Heart left ventricle (tissue), 16 donors: ENCODE data around the gene ABCA1. TPM values are rescaled to one million over a fixed set of nuclear protein-coding genes. Genes with fewer than 3 reads are reported as not detected.

Experiments used
- ATAC-seq, 4 donors: fragments of 200-7000 bp; cut with Tn5 transposase; one replicate each; pipeline ENCODE4 v1.9.1; 2020 to 2022; ENCODE audit warnings: moderate library complexity in 4 of 4, mild to moderate bottlenecking in 3 of 4, moderate number of reproducible peaks in 1 of 4
- DNase-seq, 5 donors: peaks; one replicate each; pipeline ENCODE4 v3.0.0-alpha.2; 2020
- H3K27ac ChIP-seq, 12 donors: fragments of 200-600 bp; sonication (generic) in 4 of 12; one replicate each; pipeline versions ENCODE4 v1.5.0 to v1.8.0; 2016 to 2022; ENCODE audit warnings: mild to moderate bottlenecking in 2 of 12
- H3K27me3 ChIP-seq, 9 donors: fragments of 200-600 bp; sonication (generic) in 2 of 9; one replicate each; pipeline versions ENCODE4 v1.5.1 to v1.8.0; 2016 to 2022; ENCODE audit warnings: mild to moderate bottlenecking in 3 of 9
- H3K36me3 ChIP-seq, 9 donors: fragments of 200-600 bp; sonication (generic) in 2 of 9; one replicate each; pipeline versions ENCODE4 v1.5.0 to v1.8.0; 2018 to 2022; ENCODE audit warnings: mild to moderate bottlenecking in 2 of 9
- H3K4me1 ChIP-seq, 12 donors: fragments of 200-600 bp; sonication (generic) in 4 of 12; one replicate each; pipeline versions ENCODE4 v1.5.0 to v1.8.0; 2016 to 2022; ENCODE audit warnings: mild to moderate bottlenecking in 3 of 12
- H3K4me3 ChIP-seq, 12 donors: fragments of 200-600 bp; sonication (generic) in 4 of 12; one replicate each; pipeline versions ENCODE4 v1.5.0 to v1.8.0; 2017 to 2022; ENCODE audit warnings: mild to moderate bottlenecking in 9 of 12, moderate library complexity in 4 of 12
- H3K9me3 ChIP-seq, 12 donors: fragments of 200-600 bp; sonication (generic) in 4 of 12; one replicate each; pipeline versions ENCODE4 v1.5.0 to v1.8.0; 2016 to 2022; ENCODE audit warnings: mild to moderate bottlenecking in 1 of 12
- POLR2A ChIP-seq, 2 donors: fragments of 450-650 bp; IDR thresholded peaks; one replicate each; pipeline ENCODE4 v1.6.1; 2017; ENCODE audit warnings: antibody characterized with exemption in 2 of 2, mild to moderate bottlenecking in 2 of 2, moderate library complexity in 2 of 2
- WGBS, 4 donors: extraction: QIAGEN DNeasy Blood & Tissue Kit in 2 of 4; methylation state at CpG; one replicate each; pipeline versions ENCODE4 v1.1.5 to v1.1.7; 2013 to 2018; 5-methylcytosine and 5-hydroxymethylcytosine counted together
- intact Hi-C, 10 donors: fragments of 100-400 bp; cut with DNase I; formaldehyde crosslinking; loops; one replicate each; pipeline versions ENCODE4 v1.11.1 to v1.14.2; 2022
- polyA plus RNA-seq, 2 donors: library from polyadenylated mRNA; stranded (reverse); fragments of 200-250 nt; gene quantifications; one replicate each; pipeline ENCODE4 v1.2.3, GENCODE V29; 2013
- total RNA-seq, 9 donors: library from RNA; depleted of rRNA in 2 of 9; stranded (reverse); fragments of >200 nt in 2 of 9; fragmentation: NEBNext Ultra II Directional in 3 of 9; extraction: Animal tissue kit (Norgen Biotek cat#: 25700) in 3 of 9; gene quantifications; one replicate each; pipeline versions ENCODE4 v1.1.0 to v1.2.4, GENCODE V29; 2016 to 2023
- TF ChIP-seq, protein P1 (sequence below), 12 donors: fragments of 200-600 bp; sonication (generic) in 4 of 12; IDR thresholded peaks; one replicate each; pipeline versions ENCODE4 v1.5.0 to v1.8.0; 2018 to 2022; ENCODE audit warnings: antibody characterized with exemption in 12 of 12, mild to moderate bottlenecking in 5 of 12
- donor health status: ischemic (EF 13 %, LVEDD 7.1; RV severe dilation, severe dysfunction).
- donor health status: healthy with polysubstance abuse.
- donor health status: DM: no; HTN: yes; CAD: no.
- donor health status: DM: no; HTN: no; CAD: no.
- donor health status: ischemic (EF 25% LVEDD 6.9; RV normal size, moderate dysfunction).
- donor health status: ischemic (EF 25% LVEDD 5.7; RV mildly dilated, moderate dysfunction).
- donor health status: healthy.
- donor health status: DM: yes; HTN: yes; CAD: no.
- donor health status: ischemic (EF 35%, LVEDD 5.7; RV mildly dilated, moderate dysfunction).
- donor health status: nonischemic (EF 11% LVEDD 7.7; RV severe dilation, severe dysfunction).
- donor health status: DM: yes; HTN: yes; CAD: no.
- donor health status: PGD.
- donor health status: ischemic (EF 29% LVEDD 5.4; RV normal size, mild dysfunction).
- donor health status: nonischemic (EF 23%, LVEDD 6.1; RV moderate dilation, normal function).

ABCA1 gene
- total and polyA plus RNA-seq, 11 donors: 2.1 to 45.3 (median 10.6) TPM

DNA sequence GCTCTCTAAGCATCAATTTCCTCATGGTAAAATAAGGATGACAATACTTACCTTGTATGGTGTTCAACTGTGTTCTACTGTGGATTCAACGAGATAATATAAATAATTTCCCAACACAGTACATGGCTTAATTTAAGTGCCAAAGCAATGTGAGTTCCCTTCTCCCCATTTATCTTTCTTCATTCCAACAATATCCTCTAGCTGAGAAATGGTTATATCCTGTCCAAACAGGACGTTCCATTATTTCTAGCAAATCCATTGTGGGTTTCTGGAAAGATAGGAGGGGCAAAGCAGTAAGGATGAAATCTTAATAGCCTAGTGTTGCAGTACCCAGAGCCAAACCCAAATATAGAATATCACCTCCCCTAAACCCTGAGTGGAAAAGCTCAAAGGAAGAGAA lies 22.0 kb downstream of the ABCA1 start:
- Histone ChIP-seq H3K36me3 (peaks cover 0 to 20% (median 6%) of the 10 kb centered on the region in 9 donors), H3K27ac (peak overlapping the region in 9 of 12 donors; percentile 25 to 78 (median 52)), H3K4me3 (no peak overlapping the region), H3K27me3 (no peaks in the 10 kb centered on the region), H3K9me3 (no peaks in the 10 kb centered on the region), H3K4me1 (peaks cover 5 to 83% (median 66%) of the 10 kb centered on the region in 12 donors)
- DNase-seq: no peak
- intact Hi-C loops: loop anchor here in 1 of 10 donors (5.0 kb wide), 1 partner anchor 39 kb away; no protein-coding TSS in a partner anchor
- 4 to 24% (median 10%) methylated on average over 2 of the region's 2 CpGs for WGBS, 4 donors
- TF ChIP-seq, protein P1, sequence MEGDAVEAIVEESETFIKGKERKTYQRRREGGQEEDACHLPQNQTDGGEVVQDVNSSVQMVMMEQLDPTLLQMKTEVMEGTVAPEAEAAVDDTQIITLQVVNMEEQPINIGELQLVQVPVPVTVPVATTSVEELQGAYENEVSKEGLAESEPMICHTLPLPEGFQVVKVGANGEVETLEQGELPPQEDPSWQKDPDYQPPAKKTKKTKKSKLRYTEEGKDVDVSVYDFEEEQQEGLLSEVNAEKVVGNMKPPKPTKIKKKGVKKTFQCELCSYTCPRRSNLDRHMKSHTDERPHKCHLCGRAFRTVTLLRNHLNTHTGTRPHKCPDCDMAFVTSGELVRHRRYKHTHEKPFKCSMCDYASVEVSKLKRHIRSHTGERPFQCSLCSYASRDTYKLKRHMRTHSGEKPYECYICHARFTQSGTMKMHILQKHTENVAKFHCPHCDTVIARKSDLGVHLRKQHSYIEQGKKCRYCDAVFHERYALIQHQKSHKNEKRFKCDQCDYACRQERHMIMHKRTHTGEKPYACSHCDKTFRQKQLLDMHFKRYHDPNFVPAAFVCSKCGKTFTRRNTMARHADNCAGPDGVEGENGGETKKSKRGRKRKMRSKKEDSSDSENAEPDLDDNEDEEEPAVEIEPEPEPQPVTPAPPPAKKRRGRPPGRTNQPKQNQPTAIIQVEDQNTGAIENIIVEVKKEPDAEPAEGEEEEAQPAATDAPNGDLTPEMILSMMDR (IDR thresholded peaks at IDR 0.05): no peak
- no peak for TF ChIP-seq POLR2A (IDR thresholded peaks at IDR 0.05)
- no peak for ATAC-seq

DNA sequence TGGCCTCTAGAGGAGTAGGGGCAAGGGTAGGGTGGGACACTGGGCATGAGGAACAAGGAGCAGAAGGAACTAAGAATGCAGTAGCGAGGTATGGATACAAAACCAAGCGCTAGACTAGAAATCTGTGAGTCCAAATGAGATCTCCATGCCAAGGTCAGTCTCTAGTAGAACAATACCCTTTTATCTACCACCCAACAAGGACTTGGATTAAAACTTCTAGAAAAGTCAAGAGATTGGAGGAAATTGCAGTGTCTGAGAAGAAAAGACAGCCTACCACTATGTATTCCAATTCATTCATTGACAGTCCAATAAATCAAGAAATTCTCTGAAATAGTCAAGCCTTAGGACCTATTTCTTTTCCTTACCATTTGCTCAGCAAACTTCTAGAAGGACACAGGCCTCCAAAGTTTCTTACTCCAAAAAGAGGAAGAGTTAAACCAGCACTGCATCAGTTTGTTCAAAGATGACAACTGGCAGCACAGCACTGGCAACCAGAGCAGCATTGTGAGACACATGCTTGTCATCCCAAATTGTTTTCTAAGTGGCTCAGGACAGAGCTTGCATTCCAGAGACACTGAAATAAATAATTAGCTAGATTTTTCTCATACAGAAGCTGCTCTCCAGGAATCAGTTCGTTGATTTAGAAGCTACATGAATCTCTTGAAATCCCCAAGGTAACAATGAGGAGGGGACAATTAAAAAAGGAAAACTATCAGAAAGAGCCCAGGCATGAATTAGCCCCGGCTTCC lies 22.6 kb downstream of the ABCA1 start:
- peaks cover 0 to 21% (median 6%) of the 10 kb centered on the region in 9 donors for H3K36me3 ChIP-seq
- peak overlapping the region in 9 of 12 donors; percentile 25 to 78 (median 52) for H3K27ac ChIP-seq
- no peaks in the 10 kb centered on the region for H3K9me3 ChIP-seq
- intact Hi-C loops: loop anchor here in 1 of 10 donors (5.0 kb wide), 1 partner anchor 38 kb away; no protein-coding TSS in a partner anchor
- DNase-seq: no peak
- peaks cover 5 to 83% (median 60%) of the 10 kb centered on the region in 12 donors for H3K4me1 ChIP-seq
- H3K27me3 ChIP-seq: no peaks in the 10 kb centered on the region
- no peak for ATAC-seq
- 59 to 69% (median 62%) methylated on average over 4 of the region's 4 CpGs for WGBS, 4 donors
- TF ChIP-seq POLR2A (IDR thresholded peaks at IDR 0.05): no peak
- TF ChIP-seq, protein P1 (IDR thresholded peaks at IDR 0.05): no peak
- H3K4me3 ChIP-seq: no peak overlapping the region

DNA sequence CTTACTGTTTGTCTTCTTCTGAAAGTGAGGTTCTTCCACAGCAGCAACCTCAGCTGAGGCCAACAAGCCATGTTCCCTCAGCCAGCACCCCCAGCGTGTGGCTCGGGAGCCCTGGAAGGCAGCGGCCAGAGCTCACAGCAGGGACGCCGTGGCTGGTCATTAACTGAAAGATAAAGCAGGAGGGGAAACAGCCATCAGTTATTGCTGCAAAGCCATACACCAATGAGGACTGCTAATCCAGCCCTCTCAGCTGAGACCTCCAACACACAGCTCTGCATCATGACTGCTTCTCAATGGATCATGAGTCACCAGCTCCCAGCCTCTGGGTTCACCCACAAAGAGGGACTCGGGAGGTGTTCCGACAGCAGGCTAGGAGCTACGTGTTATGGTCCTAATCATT lies 24.3 kb downstream of the ABCA1 start:
- intact Hi-C loops: loop anchor here in 1 of 10 donors (2.0 kb wide), 1 partner anchor 25 kb away; no protein-coding TSS in a partner anchor
- Histone ChIP-seq H3K4me3 (no peak overlapping the region), H3K4me1 (peaks cover 5 to 77% (median 49%) of the 10 kb centered on the region in 12 donors), H3K27ac (peak overlapping the region in 1 of 12 donors; percentile 1), H3K9me3 (no peaks in the 10 kb centered on the region), H3K36me3 (peaks cover 0 to 32% (median 6%) of the 10 kb centered on the region in 9 donors), H3K27me3 (no peaks in the 10 kb centered on the region)
- ATAC-seq (peak in 1 of 4 donors; percentile 17), DNase-seq (peak in 1 of 5 donors; percentile 47)
- TF ChIP-seq POLR2A (IDR thresholded peaks at IDR 0.05): no peak
- TF ChIP-seq, protein P1 (IDR thresholded peaks at IDR 0.05): no peak
- WGBS, 4 donors: 64 to 84% (median 80%) methylated on average over 6 to 8 of the region's 8 CpGs

DNA sequence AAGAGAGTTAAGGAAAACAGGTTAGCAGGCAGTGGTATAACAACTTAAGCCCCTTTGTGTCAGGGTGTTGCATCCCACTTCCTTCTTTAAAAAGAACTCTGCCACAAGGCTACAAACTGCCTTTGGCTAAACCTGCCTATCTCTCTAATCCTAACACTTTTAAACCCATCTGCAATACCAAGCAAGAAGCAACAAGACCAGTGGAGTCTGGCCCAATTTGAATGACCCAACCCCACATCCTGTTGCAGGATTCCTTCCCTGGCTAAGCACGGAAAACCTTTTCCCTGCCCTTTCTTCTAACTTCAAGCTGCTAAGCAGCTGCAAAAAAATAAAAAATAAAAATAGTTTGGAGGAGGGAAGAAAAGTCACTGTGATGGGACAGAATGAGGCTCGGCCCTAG lies 27.1 kb downstream of the ABCA1 start:
- TF ChIP-seq POLR2A (IDR thresholded peaks at IDR 0.05): no peak
- TF ChIP-seq, protein P1 (IDR thresholded peaks at IDR 0.05): no peak
- ATAC-seq (no peak), DNase-seq (no peak)
- Histone ChIP-seq H3K9me3 (no peaks in the 10 kb centered on the region), H3K4me3 (no peak overlapping the region), H3K27me3 (no peaks in the 10 kb centered on the region), H3K36me3 (peaks cover 0 to 42% (median 6%) of the 10 kb centered on the region in 9 donors), H3K4me1 (peaks cover under 1 to 64% (median 27%) of the 10 kb centered on the region in 12 donors), H3K27ac (peak overlapping the region in 1 of 12 donors; percentile 17)
- intact Hi-C loops: no loop called here
- WGBS, 4 donors: 61 to 69% (median 65%) methylated on average over 2 of the region's 2 CpGs
